GM23338 (cell line): ENCODE data around the gene CHD9. TPM values are rescaled to one million over a fixed set of nuclear protein-coding genes. Genes with fewer than 3 reads are reported as not detected.

Source experiments
- ATAC-seq: fragments of 200-7000 bp; cut with Tn5 transposase; 3 replicates; pipeline ENCODE4 v1.9.1; 2020
- DNase-seq: peaks from one replicate; pipeline ENCODE4 v3.0.0-alpha.2; 2015; ENCODE audit warnings: low spot score
- H2AFZ ChIP-seq: fragments of 200-600 bp; sonication (generic); 2 replicates; pipeline ENCODE4 v1.8.0; 2016; ENCODE audit warnings: antibody characterized with exemption, mild to moderate bottlenecking, moderate library complexity
- H3F3A ChIP-seq: fragments of 200-600 bp; sonication (generic); replicated peaks from 2 replicates; pipeline ENCODE4 v1.8.0; 2017; ENCODE audit warnings: antibody characterized with exemption, mixed run types, low read depth
- H3K27ac ChIP-seq: fragments of 200-600 bp; sonication (generic); 2 replicates; pipeline ENCODE4 v1.6.1; 2016; ENCODE audit warnings: low read depth
- H3K27me3 ChIP-seq: fragments of 200-600 bp; sonication (generic); 2 replicates; pipeline ENCODE4 v1.8.0; 2016; ENCODE audit warnings: mild to moderate bottlenecking, mixed run types, moderate library complexity; ENCODE audit not compliant: insufficient read depth
- H3K36me3 ChIP-seq: fragments of 200-600 bp; sonication (generic); 2 replicates; pipeline ENCODE4 v1.8.0; 2016; ENCODE audit warnings: mild to moderate bottlenecking; ENCODE audit not compliant: insufficient read depth
- H3K4me1 ChIP-seq: fragments of 200-600 bp; sonication (generic); 2 replicates; pipeline ENCODE4 v1.8.0; 2016; ENCODE audit warnings: mild to moderate bottlenecking, moderate library complexity; ENCODE audit not compliant: insufficient read depth
- H3K4me2 ChIP-seq: fragments of 200-600 bp; sonication (generic); 2 replicates; pipeline ENCODE4 v1.7.1; 2017; ENCODE audit warnings: mixed run types
- H3K4me3 ChIP-seq: fragments of 200-600 bp; sonication (generic); 2 replicates; pipeline ENCODE4 v1.6.1; 2016; ENCODE audit warnings: mixed run types
- H3K79me2 ChIP-seq: fragments of 200-600 bp; sonication (generic); replicated peaks from 2 replicates; pipeline ENCODE4 v1.8.0; 2017; ENCODE audit warnings: mild to moderate bottlenecking; ENCODE audit not compliant: insufficient read depth
- H3K9me2 ChIP-seq: fragments of 200-600 bp; sonication (generic); 2 replicates; pipeline ENCODE4 v1.8.0; 2017; ENCODE audit not compliant: insufficient read depth
- H4K20me1 ChIP-seq: fragments of 200-600 bp; sonication (generic); replicated peaks from 2 replicates; pipeline ENCODE4 v1.8.0; 2017; ENCODE audit warnings: mild to moderate bottlenecking; ENCODE audit not compliant: insufficient read depth
- H3K27ac Mint-ChIP-seq: 2 replicates; pipeline ENCODE4 v1.8.0; 2020; ENCODE audit warnings: inconsistent platforms, mild to moderate bottlenecking, moderate library complexity, mixed read lengths
- H3K27me3 Mint-ChIP-seq: 3 replicates; pipeline ENCODE4 v1.8.0; 2022; ENCODE audit warnings: low read depth, mild to moderate bottlenecking, moderate library complexity, mixed read lengths, inconsistent platforms; ENCODE audit not compliant: insufficient read depth, poor library complexity
- H3K36me3 Mint-ChIP-seq: 3 replicates; pipeline ENCODE4 v1.8.0; 2021; ENCODE audit warnings: low read depth, mild to moderate bottlenecking, inconsistent platforms, moderate library complexity, mixed read lengths
- H3K4me1 Mint-ChIP-seq: 3 replicates; pipeline ENCODE4 v1.8.0; 2020; ENCODE audit warnings: mild to moderate bottlenecking, inconsistent platforms, mixed read lengths
- H3K4me3 Mint-ChIP-seq: 3 replicates; pipeline ENCODE4 v1.8.0; 2021; ENCODE audit warnings: moderate library complexity, mild to moderate bottlenecking, inconsistent platforms, mixed read lengths
- H3K9me3 Mint-ChIP-seq: 3 replicates; pipeline ENCODE4 v1.8.0; 2020; ENCODE audit warnings: moderate library complexity, mild to moderate bottlenecking, inconsistent platforms, mixed read lengths
- CREB1 ChIP-seq: fragments of 250-450 bp; sonication (Bioruptor Pico); IDR thresholded peaks from 2 replicates; pipeline ENCODE4 v1.5.0; 2020; ENCODE audit warnings: low read depth, mild to moderate bottlenecking, moderate library complexity
- ETS1 ChIP-seq: IDR thresholded peaks from 2 replicates; pipeline ENCODE4 v1.6.1; 2016; ENCODE audit warnings: antibody characterized with exemption
- EZH2 ChIP-seq: fragments of 200-600 bp; sonication (generic); IDR thresholded peaks from one replicate; pipeline ENCODE4 v1.8.0; 2017; ENCODE audit warnings: antibody characterized with exemption, mild to moderate bottlenecking, low read depth; ENCODE audit not compliant: unreplicated experiment
- EZH2phosphoT487 ChIP-seq: fragments of 200-600 bp; sonication (generic); IDR thresholded peaks from one replicate; pipeline ENCODE4 v1.8.1; 2018; ENCODE audit warnings: antibody characterized with exemption; ENCODE audit not compliant: unreplicated experiment
- JUNB ChIP-seq: IDR thresholded peaks from one replicate; pipeline ENCODE4 v1.6.1; 2016; ENCODE audit warnings: antibody characterized with exemption; ENCODE audit not compliant: unreplicated experiment
- POLR2AphosphoS5 ChIP-seq: IDR thresholded peaks from 2 replicates; pipeline ENCODE4 v1.6.1; 2016; ENCODE audit warnings: antibody characterized with exemption, low read depth
- STAT1 ChIP-seq: IDR thresholded peaks from one replicate; pipeline ENCODE4 v1.6.1; 2016; ENCODE audit warnings: antibody characterized with exemption; ENCODE audit not compliant: unreplicated experiment
- ZNF462 ChIP-seq: fragments of 250-450 bp; sonication (Bioruptor Pico); IDR thresholded peaks from 2 replicates; pipeline ENCODE4 v1.5.0; 2020; ENCODE audit warnings: mild to moderate bottlenecking, moderate library complexity
- polyA plus RNA-seq: library from polyadenylated mRNA; unstranded; fragments of >200 nt; fragmentation: Nextera tagmentation; extraction: Ambion mirVana; gene quantifications from 2 replicates; pipeline ENCODE4 v1.2.1, GENCODE V29; 2016
- total RNA-seq: library from RNA; depleted of rRNA; stranded (reverse); fragments of >200 nt; shearing (Covaris generic); gene quantifications from 2 replicates; pipeline ENCODE4 v1.2.3, GENCODE V29; 2014
- TF ChIP-seq, protein P1 (sequence below), 2 experiments: fragments of 200-600 bp in 1 of 2; sonication (generic) in 1 of 2; conservative IDR thresholded peaks; 2 replicates each; pipeline versions ENCODE4 v1.5.1 to v1.6.1; 2016 to 2017; ENCODE audit warnings: antibody characterized with exemption in 2 of 2, low read depth in 2 of 2, mild to moderate bottlenecking in 2 of 2, moderate library complexity in 1 of 2
- TF ChIP-seq, protein P2 (sequence below): IDR thresholded peaks from one replicate; pipeline ENCODE4 v1.6.1; 2018; ENCODE audit warnings: antibody characterized with exemption; ENCODE audit not compliant: unreplicated experiment

CHD9 gene
- total and polyA plus RNA-seq, 2 experiments from 2014 or later, result 18.8 to 46.6 TPM

DNA sequence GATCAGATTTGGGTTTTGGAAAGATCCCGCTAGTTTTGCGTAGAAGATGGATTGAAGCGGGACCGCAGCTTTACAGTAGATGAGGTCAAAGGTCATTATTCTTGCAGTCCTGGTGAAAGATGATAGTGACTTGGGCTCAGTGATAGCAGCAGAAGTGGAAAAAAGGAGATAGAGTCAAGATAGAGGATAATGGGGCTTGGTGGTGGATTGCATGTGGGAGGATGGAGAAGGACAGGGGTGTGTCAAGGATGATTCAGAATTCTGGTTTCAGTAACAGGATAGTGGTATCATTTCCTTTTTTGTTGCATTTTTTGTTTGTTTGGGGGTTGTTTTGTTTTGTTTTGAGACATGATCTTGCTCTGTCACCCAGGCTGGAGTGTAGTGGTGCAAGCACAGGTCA, 30.7 kb upstream of the CHD9 start:
- DNase-seq (no peak), ATAC-seq (no peak)
- no peak for TF ChIP-seq EZH2phosphoT487
- no peak for TF ChIP-seq JUNB
- Histone ChIP-seq H3K9me2 (no peaks in the 10 kb centered on the region), H3K4me3 (no peak overlapping the region), H2AFZ (peak overlapping the region; percentile 59; the same call in 1 of the 2 replicates), H3K27ac (no peak overlapping the region), H3F3A (no peaks in the 10 kb centered on the region), H3K36me3 (no peaks in the 10 kb centered on the region), H3K27me3 (no peaks in the 10 kb centered on the region), H3K4me1 (no peaks in the 10 kb centered on the region), H3K4me2 (no peak overlapping the region), H4K20me1 (no peaks in the 10 kb centered on the region), H3K79me2 (no peaks in the 10 kb centered on the region)
- Mint-ChIP-seq H3K27ac (no peak overlapping the region), H3K4me3 (no peak overlapping the region), H3K27me3 (no peaks in the 10 kb centered on the region), H3K36me3 (no peaks in the 10 kb centered on the region), H3K9me3 (no peaks in the 10 kb centered on the region), H3K4me1 (0 out of 3 replicates have a peak, but pooled peaks cover 5% of the 10 kb centered on the region)

- Mint-ChIP-seq H3K27me3 (peaks cover 8% of the 10 kb centered on the region), H3K4me3 (no peak overlapping the region), H3K4me1 (peaks cover 17% of the 10 kb centered on the region), H3K27ac (no peak overlapping the region), H3K36me3 (peaks cover 21% of the 10 kb centered on the region), H3K9me3 (peaks cover 24% of the 10 kb centered on the region)
- no peak overlapping the region; the same call in 1 of the 2 replicates for H3K27ac ChIP-seq
- no peak for ATAC-seq
- H3K27me3 ChIP-seq, result no peaks in the 10 kb centered on the region
- H3F3A ChIP-seq, result no peaks in the 10 kb centered on the region
- peaks cover 23% of the 10 kb centered on the region for H3K4me1 ChIP-seq
- H3K9me2 ChIP-seq, result peaks cover under 1% of the 10 kb centered on the region; the same call in 1 of the 2 replicates
- no peak overlapping the region for H2AFZ ChIP-seq
- H3K79me2 ChIP-seq, result no peaks in the 10 kb centered on the region
- no peak for DNase-seq
- no peak overlapping the region for H3K4me3 ChIP-seq
- no peak overlapping the region for H3K4me2 ChIP-seq
- no peaks in the 10 kb centered on the region for H4K20me1 ChIP-seq
- peaks cover 9% of the 10 kb centered on the region; the same call in 1 of the 2 replicates for H3K36me3 ChIP-seq
- TF ChIP-seq EZH2 (no peak), STAT1 (no peak), ETS1 (no peak), ZNF462 (CRISPR knock-in tag) (no peak), CREB1 (CRISPR knock-in tag) (no peak), POLR2AphosphoS5 (no peak)
- TF ChIP-seq, protein P1, sequence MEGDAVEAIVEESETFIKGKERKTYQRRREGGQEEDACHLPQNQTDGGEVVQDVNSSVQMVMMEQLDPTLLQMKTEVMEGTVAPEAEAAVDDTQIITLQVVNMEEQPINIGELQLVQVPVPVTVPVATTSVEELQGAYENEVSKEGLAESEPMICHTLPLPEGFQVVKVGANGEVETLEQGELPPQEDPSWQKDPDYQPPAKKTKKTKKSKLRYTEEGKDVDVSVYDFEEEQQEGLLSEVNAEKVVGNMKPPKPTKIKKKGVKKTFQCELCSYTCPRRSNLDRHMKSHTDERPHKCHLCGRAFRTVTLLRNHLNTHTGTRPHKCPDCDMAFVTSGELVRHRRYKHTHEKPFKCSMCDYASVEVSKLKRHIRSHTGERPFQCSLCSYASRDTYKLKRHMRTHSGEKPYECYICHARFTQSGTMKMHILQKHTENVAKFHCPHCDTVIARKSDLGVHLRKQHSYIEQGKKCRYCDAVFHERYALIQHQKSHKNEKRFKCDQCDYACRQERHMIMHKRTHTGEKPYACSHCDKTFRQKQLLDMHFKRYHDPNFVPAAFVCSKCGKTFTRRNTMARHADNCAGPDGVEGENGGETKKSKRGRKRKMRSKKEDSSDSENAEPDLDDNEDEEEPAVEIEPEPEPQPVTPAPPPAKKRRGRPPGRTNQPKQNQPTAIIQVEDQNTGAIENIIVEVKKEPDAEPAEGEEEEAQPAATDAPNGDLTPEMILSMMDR (conservative IDR thresholded peaks at IDR 0.05; ENCODE audit: low read depth in 2 of 2), result no peak
- TF ChIP-seq, protein P2, sequence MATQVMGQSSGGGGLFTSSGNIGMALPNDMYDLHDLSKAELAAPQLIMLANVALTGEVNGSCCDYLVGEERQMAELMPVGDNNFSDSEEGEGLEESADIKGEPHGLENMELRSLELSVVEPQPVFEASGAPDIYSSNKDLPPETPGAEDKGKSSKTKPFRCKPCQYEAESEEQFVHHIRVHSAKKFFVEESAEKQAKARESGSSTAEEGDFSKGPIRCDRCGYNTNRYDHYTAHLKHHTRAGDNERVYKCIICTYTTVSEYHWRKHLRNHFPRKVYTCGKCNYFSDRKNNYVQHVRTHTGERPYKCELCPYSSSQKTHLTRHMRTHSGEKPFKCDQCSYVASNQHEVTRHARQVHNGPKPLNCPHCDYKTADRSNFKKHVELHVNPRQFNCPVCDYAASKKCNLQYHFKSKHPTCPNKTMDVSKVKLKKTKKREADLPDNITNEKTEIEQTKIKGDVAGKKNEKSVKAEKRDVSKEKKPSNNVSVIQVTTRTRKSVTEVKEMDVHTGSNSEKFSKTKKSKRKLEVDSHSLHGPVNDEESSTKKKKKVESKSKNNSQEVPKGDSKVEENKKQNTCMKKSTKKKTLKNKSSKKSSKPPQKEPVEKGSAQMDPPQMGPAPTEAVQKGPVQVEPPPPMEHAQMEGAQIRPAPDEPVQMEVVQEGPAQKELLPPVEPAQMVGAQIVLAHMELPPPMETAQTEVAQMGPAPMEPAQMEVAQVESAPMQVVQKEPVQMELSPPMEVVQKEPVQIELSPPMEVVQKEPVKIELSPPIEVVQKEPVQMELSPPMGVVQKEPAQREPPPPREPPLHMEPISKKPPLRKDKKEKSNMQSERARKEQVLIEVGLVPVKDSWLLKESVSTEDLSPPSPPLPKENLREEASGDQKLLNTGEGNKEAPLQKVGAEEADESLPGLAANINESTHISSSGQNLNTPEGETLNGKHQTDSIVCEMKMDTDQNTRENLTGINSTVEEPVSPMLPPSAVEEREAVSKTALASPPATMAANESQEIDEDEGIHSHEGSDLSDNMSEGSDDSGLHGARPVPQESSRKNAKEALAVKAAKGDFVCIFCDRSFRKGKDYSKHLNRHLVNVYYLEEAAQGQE, result no peak
These were observed 24.8 kb upstream of the CHD9 start for GRCh38 chr16:53029971-53030370.
